ENCODE results near the gene COL18A1. TPM values are rescaled to one million over a fixed set of nuclear protein-coding genes. Genes with fewer than 3 reads are reported as not detected.

COL18A1 gene
- total and polyA plus RNA-seq, 9 of the 15 experiments (the other 6 are each of a cell fraction or from before 2014, with no cell fraction given), result 0.14 to 16.4 (median 2.0) TPM

DNA sequence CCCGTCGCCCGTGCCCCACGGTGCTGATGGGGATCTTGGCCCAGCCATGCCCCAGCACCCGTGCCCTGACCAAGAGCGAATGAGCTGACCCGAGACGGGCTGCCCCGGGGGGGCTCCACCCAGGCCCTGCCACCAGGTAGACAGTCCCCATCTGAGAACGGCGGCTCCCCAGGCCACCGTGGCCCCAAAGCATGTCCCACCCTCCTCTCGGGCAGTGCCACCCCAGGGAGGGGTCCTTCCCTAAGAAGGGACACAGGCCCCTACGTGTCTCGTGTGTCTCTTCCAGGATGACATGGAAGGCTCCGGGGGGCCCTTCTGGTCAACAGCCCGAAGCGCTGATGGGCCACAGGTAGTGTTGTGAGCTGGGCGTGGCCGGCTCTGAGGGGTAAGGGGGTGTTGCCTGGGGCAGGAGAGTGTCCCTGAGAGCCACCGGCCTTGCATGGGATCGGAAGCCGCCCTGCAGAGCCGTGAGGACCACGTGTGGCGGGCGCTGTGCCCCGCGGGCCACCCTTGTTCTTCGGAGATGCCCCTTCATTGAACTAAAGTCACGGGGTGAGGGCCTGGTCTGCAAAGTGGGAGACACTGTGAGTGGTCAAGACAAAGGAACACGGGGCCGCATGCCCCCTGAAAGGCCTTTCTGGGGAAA, 82.3 kb downstream of the COL18A1 start:
- in situ Hi-C loops (cut with MboI), result no loop called here
- POLR2A ChIA-PET, result interaction anchor here (0.6 to 0.9 kb wide), 2 partner anchors 15 to 91 kb away, joined by 3 read pairs; no protein-coding TSS in a partner anchor
- BruUV-seq (replicated peaks), result no TSS peak
- Histone ChIP-seq H3K27ac (ENCODE audit: extremely low read depth, low read depth, low read length) (no peak overlapping the region), H3K36me3 (ENCODE audit: control insufficient read depth, insufficient read depth, low read length) (peaks cover 3% of the 10 kb centered on the region; the same call in 1 of the 3 replicates), H3K4me3 (no peak overlapping the region), H3K4me2 (ENCODE audit: insufficient read depth, low read length) (no peak overlapping the region), H3K79me2 (ENCODE audit: control insufficient read depth, insufficient read depth, low read length) (no peaks in the 10 kb centered on the region), H3K9ac (ENCODE audit: insufficient read depth in 1 of 2, low read depth in 2 of 2, low read length in 2 of 2) (no peak overlapping the region; a peak in 1 of 4 replicates), H3K9me1 (ENCODE audit: control insufficient read depth, insufficient read depth, low read length) (no peaks in the 10 kb centered on the region), H3K9me3 (replicated peaks; ENCODE audit: control insufficient read depth, insufficient read depth, low read depth, low read length) (no peaks in the 10 kb centered on the region; the same call in 1 of the 2 replicates), H3K27me3 (ENCODE audit: control insufficient read depth in 2 of 2, insufficient read depth in 2 of 2, low read length in 2 of 2) (no peaks in the 10 kb centered on the region), H2AFZ (ENCODE audit: low read depth, low read length) (no peak overlapping the region), H4K20me1 (replicated peaks; ENCODE audit: control insufficient read depth, insufficient read depth, low read length) (no peaks in the 10 kb centered on the region; the same call in 1 of the 2 replicates), H3K4me1 (replicated peaks in 1 of 2; ENCODE audit: control insufficient read depth in 2 of 2, insufficient read depth in 2 of 2, low read length in 2 of 2) (peaks cover 2 to 71% of the 10 kb centered on the region in 2 experiments; a peak in 3 of 5 replicates)
- ATAC-seq (no peak), FAIRE-seq (no peak), DNase-seq (ENCODE audit: extremely low read depth in 1 of 4, low spot score in 3 of 4) (no peak)
- no peak for TF ChIP-seq ZNF197 (CRISPR knock-in tag; IDR thresholded peaks at IDR 0.05; ENCODE audit: low read depth)
- TF ChIP-seq, protein P1, sequence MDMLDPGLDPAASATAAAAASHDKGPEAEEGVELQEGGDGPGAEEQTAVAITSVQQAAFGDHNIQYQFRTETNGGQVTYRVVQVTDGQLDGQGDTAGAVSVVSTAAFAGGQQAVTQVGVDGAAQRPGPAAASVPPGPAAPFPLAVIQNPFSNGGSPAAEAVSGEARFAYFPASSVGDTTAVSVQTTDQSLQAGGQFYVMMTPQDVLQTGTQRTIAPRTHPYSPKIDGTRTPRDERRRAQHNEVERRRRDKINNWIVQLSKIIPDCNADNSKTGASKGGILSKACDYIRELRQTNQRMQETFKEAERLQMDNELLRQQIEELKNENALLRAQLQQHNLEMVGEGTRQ (CRISPR knock-in tag; IDR thresholded peaks at IDR 0.05), result no peak
- TF ChIP-seq PPARD (CRISPR knock-in tag; IDR thresholded peaks at IDR 0.05), result no peak
- no peak for TF ChIP-seq BDP1 (IDR thresholded peaks at IDR 0.05; ENCODE audit: insufficient read depth, insufficient read length)
- no peak for TF ChIP-seq ZNF79 (CRISPR knock-in tag; IDR thresholded peaks at IDR 0.05; ENCODE audit: low read depth)
- no peak for TF ChIP-seq TEAD1 (CRISPR knock-in tag; IDR thresholded peaks at IDR 0.05)
- TF ChIP-seq, protein P2, sequence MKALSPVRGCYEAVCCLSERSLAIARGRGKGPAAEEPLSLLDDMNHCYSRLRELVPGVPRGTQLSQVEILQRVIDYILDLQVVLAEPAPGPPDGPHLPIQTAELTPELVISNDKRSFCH (CRISPR knock-in tag; IDR thresholded peaks at IDR 0.05), result no peak
- TF ChIP-seq, protein P2 (tag; IDR thresholded peaks at IDR 0.05), result no peak
- TF ChIP-seq CHD1 (IDR thresholded peaks at IDR 0.05; ENCODE audit: low read length), result no peak
- TF ChIP-seq NCOA2 (IDR thresholded peaks at IDR 0.05; ENCODE audit: partially characterized antibody in 2 of 2), result no peak
- TF ChIP-seq HDAC2 (IDR thresholded peaks at IDR 0.05), result no peak
- TF ChIP-seq ARHGAP35 (IDR thresholded peaks at IDR 0.05; ENCODE audit: partially characterized antibody), result no peak
- TF ChIP-seq NRF1 (conservative IDR thresholded peaks at IDR 0.05 in 1 of 2, IDR thresholded peaks at IDR 0.05 in 1 of 2), result no peak
- no peak for TF ChIP-seq BCL6 (CRISPR knock-in tag; IDR thresholded peaks at IDR 0.05)
- TF ChIP-seq EGR1 (conservative IDR thresholded peaks at IDR 0.05), result no peak
- 49% methylated on average over 28 of the region's 33 CpGs for WGBS (ENCODE audit: insufficient coverage, low coverage, missing lambda C conversion rate)
- CTCF ChIA-PET (ENCODE audit: low intra/inter-chr PET ratio), result no interaction called here
- intact Hi-C loops (cut with micrococcal nuclease), result no loop called here
